Pons (tissue), 1 donor: ENCODE measurements around the gene MMEL1.

Source experiments
- DNase-seq: peaks from one replicate; pipeline ENCODE4 v3.0.0-alpha.2; 2016; ENCODE audit warnings: low spot score

The MMEL1 gene

DNA sequence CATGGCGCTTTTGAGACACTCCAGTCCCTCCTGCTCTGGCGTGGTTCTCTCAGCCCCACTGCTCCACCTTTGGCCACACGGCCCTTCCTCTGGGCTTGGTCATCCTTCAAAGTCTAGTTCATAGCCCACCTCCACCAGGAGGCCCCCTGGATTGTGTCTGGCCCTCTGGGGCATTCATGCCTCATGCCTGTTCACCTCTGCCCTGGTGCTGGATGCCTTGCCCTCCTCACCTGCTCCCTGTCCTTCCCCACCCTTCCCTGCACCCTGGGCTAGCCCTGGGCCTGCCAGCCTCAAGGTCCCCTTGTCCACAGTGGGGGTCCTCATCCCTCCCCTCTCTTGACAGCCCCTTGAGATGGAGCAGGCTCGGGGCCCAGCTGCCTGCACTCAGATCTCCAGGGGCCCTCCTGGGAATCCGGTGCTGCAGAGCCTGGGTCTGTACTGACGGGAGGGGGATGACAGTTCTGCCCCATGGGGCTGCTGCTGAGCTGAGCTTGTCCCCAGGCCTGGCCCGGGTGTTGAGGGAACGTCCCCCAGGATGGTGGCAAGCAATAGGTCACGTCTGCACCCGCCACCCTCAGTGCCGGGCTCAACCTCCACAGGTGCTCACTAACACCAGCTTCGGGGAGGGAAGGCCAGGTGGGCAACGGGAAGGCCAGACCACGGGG, 27.8 kb downstream of the MMEL1 start:
- no peak for DNase-seq

DNA sequence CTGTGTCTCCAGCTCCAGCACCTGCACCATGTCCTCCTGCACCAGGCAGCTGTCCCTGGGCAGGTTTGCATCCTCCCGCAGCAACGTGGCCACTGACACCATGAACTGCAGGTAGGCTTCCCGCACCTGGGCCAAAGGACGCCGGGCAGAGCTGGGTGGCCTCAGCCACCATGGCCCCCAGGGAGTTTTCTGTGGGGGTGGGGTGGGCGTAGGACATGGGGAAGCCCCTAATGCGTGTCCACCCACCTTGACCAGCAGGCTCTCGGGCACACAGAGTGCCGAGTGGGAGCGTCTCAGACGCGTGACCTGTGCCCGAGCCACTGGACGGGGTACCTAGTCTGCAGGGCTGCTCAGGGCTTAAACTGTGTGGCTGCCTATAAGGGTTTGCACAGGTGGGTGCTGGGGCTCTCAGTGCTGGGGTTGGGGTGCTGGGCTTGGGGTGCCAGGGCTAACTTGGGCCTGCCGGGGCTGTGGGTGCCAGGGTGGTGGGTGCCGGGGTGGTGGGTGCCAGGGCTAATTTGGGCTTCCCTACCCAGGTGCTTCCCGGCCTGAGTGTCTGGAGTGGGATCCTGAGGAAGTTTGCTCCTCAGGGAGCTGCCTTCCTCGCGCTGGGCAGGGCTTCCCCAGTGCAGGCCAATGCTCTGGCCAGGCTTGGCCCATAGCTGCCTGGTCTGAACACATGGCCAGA, 28.5 kb downstream of the MMEL1 start:
- DNase-seq = no peak

DNA sequence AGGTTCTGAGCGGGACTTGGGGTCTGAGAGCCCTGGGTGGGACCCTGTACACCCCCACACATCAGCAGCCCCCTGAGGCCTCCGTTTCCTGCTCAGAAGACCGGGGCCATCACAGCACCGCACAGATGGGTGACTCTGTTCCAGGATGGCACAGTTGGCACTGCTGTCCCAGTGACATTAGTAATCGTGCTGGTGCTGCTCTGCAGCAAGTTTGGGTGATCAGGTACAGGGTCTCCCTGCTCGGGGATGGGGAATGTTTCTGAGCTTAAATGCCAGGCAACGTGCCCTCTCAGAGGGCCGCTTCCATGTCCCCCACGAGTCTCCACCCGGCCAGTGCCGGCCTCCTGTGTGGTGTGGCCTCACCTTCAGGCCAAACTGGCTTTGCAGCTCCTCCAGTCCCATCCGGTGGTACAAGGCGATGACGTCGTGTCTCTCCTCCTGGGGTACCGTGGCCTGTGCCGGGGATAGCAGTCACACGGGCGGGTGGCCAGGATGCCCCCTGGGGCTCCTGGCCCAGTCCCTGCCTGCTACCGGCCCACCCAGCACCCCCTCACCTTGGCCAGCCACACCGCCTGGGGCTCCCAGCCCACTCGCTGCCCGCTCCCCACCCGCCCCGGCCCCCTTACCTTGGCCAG, 29.2 kb downstream of the MMEL1 start:
- DNase-seq = no peak

DNA sequence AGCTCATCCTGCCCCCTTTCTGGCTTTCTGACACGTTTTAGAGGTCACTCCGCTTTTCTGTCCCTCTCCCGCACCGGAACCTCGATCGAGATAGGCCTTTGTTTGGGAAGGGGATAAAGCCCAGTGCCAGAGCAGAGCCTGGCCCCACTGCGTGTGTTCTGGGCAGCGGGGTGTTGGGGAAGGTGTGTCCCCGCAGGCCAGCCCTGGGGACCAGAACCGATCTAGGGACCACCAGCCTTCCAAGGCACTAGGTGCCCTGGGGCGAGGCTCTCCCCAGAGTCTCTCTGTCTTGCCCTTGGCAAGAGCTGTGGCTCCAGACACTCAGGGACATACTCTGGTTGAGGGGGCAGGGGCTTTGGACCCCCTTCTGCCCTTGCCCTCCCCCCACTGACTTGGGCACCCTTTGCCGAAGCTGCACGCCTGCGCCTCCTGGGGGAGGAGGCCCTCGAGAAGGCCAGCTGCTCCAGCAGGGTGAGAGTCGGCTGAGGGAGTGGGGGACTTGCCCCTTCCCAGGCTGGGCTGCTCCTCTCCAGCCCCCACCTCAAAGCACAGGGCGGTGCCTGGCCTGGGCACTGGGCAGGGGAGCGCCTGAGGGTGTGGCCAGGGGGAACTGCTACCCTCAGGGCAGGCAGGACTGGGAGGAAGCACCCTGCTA, 29.8 kb downstream of the MMEL1 start:
- no peak for DNase-seq

DNA sequence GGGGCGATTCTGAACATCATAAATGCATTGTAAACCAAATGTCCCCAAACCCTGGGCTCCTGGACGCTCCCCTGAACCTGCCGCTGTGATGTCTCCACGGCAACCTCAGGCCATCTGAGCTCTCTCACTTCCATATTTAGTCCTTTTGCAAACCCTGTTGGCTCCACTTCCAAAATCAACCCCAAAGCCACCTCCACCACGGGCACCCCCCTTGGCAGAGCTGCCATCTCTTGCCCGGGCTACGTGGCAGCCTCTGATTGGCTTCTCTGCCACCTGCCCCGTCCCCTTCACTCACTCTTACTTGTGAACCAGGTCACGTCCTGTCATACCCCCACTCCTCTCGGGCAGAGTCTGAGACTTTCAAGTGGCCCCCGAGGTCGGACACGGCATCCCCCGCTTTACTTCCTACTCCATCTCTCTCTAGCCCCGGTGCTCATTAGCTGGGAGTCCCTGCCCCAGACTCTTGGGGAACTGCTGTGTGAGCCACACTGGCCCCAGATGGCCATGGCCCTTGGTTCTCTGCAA, 30.4 kb downstream of the MMEL1 start:
- DNase-seq = no peak

DNA sequence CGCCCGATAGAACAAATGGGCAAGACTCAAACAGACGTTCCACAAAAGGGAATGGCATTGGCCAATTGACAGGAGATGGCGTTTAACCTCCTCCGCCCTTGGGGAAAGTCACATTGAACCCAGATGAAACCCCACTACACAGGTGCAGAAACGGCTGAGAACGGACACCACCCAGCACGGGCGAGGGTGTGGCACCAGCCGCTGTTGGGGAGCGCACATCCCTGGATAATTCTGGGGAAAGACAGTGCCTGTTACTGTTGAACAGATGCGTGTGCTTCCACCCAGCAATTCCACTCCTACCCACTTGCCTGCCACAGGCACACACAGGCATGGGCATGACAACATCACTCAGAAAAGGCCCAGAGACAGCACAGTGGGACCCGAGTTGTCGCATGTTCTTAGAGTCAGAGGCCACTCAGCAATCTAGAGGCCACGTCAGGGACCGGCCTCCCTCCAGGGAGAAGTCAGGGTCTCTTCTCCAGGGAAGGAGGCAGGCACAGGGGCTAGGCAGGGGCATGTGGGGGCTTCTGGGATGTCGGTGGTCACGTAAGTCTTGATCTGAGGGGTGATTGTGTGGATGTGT, 31.0 kb downstream of the MMEL1 start:
- no peak for DNase-seq

DNA sequence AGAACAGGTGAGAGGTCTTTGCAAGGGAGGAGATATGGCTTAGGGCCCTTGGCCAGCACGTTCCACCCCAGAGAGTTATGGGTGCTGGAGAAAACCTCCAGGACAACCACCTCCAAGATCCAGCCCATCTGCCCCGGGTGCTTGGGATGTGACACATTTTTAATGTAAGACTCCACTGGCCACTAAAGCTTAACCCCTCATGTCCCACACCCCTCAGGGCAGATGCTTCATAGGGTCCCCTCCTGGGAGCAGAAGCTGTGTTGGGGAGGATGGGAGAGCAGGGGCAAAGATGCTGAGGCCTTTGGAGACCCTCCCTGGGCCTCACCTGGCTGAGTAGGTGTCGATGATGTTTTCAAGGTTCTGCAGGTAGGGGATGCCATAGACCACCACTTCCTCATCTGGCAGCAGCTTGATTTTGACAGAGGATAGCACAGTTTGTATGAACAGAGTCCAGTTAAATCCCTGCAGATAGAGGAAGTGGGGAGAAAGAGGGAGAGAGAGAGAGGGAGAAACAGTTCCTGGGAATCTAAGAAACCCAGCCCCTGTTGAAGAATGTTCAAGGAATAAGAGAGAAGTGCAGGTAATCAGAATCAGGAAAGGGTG, 34.4 kb downstream of the MMEL1 start:
- no peak for DNase-seq

DNA sequence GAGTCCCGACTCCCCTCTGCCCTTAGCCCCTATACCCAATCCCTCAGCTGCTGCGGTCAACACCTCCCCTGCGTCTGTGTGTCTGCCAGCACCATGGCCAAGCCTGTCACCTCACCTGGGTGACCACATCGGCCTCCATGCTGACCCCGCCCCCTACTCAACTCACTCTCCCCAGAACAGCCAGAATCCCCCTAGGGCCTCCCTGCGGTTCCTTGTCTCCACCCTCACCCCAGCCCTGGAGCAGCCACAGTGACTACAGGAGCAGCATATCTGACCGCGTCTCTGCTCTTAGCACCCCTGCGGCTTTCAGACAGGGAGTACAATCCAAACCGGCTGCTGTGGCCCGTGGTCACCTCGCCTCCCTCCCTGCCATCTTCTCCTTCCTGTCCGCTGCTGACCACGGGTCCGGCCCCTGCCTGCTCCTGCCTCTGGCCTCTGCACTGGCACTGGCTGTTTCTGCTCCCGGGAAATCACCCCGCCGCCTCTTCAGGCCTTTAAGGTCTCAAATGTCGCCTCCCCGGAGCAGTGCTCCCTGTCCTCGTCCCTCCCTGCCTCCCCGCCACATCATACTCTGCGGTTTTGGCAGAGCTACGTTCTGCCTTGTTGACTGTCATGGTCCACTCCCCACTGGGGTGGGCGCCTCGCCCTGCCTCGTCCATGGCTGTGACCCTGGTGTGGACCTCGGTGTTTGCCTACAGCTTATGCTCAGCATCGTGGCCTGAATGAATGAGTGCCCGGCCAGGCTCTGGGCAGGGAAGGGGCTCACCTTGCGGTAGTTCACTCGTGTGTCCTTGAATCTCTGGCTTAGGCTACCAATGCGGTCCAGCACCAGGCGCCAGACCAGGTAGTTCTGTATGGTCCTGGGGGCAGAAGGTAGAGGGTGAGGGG, 35.1 kb downstream of the MMEL1 start:
- DNase-seq = no peak

DNA sequence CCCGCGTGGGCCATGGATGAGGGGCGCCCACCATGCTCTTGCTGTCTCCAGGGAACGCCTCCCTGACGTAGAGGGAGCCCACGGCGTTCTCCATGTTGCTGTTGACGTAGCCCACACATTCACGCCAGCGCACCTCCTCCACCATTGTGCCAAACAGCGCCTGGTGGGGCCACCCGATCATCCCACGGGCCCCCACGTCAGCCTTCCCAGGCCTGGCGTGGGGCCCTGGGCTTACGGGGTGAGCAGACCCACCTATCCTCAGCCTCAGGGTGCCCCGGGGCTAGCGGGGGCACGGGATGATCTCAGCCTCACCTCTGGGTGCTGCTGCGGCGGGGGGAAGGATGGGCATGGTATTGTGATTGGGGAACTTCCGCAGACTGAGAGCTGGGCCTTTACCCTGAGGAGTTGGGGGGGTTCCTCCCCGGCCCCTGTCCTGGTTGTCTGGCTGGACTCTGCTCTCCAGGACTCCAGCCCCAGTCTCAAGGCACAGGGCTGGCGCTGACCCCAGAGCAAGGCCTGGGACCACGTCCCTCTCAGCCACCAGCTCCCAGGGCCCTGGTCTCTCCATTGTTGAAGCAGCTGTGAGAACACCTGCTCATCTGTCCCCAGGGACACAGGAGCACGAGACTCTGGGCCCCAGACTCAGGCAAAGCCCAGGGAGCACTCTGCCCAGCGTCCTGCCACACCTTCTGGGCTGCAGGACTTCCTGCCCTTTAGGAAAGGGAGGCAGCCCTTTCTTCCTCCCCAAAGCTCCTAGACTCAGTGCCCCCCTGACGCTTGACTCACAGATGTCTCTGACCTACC, 36.1 kb downstream of the MMEL1 start:
- no peak for DNase-seq

DNA sequence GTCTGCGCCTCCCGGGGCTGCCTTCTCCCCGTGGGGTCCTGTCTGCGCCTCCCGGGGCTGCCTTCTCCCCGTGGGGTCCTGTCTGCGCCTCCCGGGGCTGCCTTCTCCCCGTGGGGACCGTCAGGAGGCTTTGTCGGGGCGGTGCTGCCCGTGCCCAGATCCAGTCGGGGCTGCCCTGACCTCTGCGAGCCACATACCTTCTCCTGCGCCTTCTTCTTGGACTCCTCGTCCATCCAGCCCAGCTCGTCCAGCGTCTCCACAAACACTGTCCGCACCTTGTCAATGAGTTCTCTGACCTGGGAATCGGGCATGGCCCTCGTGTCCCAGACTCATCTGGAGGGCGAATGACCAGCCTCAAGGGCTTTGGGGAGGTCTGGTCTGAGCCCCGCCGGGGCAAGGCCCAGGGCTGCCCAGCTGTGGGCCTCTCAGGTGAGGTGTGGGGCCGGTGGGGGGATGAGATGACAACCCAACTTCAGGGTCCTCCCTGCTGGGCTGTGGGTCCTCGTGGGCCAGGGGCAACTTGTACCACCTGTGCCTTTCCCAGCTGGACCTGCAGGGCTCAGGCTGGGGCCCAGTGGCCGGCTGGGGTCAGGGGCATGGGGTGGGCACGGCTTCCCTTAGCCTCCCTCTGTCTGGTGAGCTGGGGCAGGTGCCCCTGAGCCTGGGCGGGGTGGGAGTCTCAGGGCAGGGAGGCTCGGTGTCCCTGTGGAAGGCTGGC, 36.8 kb downstream of the MMEL1 start:
- no peak for DNase-seq

DNA sequence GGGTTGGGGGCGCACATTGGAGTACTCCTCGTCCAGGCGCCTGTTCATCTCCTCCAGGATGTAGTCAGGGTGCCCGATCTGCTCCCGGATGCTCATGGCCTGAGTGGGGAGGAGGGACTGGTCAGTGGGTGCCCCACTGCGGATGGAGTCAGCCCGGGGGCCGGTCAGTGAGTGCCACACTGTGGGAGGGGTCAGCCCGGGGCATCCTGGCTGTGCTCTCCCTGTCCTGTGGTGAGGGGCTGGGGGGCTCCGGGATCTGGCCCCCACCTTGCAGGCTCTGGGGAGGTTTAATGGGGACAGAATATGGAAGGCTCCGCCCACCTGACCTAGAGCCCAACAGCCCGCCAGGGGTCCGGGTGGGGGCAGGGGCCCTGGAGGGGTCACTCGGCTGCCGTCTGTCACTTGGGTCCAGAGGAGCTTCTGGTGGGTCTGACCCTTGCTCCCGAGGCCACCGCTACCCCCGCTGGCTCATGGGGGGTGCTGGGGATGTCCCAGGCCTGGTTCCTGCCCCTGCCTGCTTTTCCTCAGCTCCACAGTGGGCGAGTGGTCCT, 37.5 kb downstream of the MMEL1 start:
- no peak for DNase-seq

DNA sequence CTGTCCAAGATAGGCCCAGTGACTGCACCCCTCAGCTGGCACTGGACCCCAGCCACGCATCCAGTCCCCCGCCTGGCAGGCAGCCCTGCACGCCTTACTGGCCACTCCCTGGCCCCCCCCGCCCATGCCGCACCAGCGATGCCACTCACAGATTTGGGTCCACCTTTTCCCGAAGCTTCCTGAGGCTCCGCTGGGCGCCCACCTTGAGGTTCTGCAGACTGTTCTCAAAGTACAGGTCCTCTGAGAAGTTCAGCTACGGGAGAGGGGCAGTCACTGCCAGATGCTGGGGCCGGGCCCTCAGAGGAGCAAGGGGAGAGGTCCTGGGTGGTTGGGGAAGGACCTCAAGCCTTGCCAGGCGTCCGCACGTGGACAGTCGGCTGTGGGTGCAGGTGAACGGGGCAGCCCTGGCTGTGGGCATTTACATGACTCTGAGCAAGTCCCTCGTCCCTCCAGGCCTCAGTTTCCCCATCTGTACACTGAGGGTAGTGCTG, 38.1 kb downstream of the MMEL1 start:
- no peak for DNase-seq

DNA sequence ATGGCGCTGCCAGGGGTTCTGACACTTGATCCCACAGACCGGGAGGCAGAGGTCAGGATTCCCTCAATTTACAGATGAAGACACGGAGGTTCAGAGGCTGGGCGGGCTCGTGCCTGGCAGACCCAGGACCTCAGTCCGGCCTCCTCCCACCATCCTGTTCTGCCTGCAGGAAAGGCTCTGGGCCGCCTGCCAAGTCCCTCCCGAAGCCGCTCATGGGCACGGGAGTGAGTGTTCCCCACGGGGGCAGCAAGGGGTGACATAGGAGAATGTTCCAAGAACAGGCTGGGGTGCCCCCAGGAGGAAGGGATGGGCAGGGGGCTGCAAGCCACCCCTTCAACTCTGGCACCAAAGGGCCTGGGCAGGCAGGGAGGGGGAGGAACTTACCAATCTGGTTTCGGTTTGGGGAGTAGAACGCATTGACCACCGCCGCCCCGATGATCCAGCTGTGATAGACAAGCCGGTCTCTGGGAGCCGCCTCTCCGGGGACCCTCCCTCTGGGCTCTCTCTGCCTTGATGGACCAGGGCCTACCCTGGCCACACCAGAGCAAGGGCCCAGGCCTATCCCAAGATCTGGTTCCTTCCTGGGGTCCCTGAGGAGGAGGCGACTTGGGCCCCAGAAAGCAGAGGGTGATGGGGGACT, 38.7 kb downstream of the MMEL1 start:
- DNase-seq = no peak

DNA sequence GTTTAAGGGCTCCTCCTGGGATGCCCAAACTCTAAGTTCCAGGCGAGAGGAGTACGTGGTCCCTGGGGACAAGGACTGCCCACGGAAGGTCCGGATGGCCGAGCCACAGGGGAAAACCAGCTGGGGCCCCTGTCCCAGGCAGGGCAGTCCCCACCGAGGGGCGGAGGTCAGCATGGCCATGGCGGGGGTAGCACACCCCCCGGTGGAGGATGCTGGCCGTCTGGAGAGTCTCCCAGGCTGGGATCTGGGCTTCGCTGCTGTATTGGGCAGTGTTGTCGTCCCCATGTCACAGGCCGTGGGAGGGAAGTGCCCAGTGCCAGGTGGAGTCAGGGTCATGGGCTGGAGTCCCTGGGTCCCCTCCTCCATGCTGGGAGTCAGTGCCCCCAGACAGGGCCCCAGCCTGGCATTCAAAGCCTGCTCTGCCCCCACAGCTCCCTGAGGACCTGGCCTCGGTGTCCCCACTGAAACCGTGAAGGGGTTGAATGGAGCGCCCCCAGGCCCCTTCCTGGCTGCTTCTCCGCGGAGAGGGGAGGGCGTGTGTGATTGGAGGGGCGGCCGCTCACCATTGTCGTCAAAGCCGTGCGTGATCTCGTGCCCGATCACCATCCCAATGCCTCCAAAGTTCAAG, 39.5 kb downstream of the MMEL1 start:
- no peak for DNase-seq

DNA sequence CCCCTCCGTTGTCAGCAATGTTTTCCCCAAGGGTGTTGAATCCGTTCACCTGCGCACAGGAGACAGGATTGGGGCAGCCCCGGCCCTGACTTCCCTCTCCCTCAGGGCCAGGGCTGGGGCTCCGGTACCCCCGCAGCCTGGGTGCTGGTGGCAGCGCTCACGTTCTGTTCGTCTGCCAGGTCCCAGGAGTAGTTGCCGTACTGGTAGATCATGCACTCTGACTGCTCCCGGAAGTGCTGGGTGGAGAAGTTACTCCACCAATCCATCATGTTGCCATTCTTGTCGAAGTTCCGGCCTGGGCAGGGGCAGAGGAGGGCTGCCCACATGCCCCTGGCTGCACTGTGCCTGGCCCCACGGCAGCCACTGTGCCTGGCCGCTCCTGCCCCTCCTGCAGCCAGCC, 40.1 kb downstream of the MMEL1 start:
- no peak for DNase-seq

DNA sequence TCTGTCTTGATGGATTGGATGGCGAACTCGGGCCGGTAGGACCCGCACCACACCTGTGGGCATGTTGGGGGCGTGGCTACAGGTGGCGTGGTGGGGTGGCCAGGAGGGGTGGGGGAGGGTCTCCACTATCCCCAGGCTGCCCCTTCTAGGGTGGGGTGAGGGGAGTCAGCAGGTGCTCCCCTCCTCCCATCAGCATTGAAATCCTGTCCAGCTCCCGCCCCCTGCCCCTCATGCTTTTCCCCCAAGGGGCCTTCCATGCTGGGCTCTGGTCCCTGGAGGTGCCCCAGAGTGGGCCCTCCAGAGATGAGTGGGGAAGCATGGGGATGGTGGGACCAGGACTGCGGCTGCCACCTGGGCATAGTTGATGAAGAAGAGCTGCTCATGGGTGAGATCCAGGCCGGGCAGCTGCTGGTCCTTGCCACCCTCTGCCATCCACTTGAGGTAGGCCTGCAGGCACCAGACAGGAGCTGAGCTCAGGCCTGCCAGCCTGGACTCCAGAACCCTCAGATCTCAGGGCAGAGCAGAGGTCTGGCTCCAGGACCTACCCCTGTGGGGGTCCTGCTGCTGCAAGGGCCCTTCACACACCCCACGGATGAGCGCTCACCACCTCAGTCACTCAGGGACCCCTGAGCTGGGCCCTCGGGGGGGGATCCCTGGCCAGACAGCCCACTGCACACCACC, 41.1 kb downstream of the MMEL1 start:
- DNase-seq = no peak

DNA sequence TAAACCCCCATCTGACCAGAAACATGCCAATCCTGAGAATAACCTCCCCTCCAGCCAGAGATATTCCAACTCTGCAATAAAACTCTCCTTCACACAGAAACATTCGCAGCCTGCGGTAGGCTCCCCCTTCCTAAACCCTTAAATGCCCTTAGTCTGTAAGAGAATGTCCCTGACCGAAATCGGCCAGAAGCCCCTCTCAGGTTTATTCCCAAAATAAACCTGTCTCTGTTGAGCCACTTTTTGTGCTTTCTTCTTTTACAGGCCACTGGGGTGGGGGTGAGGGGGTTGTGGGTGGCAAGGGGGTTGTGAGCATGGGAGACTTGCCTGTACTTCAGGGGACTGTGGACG, 41.6 kb downstream of the MMEL1 start:
- no peak for DNase-seq
